Stimulated activated CD8-positive, alpha-beta memory T cell treated with anti-CD3 and anti-CD28 coated beads, Interleukin-12 subunit alpha, Interleukin-12 subunit beta, amount 100 ng/mL, for 4 hours (primary cell): ENCODE results near the gene HIVEP3.

Experiments used
- DNase-seq: peaks from one replicate; pipeline ENCODE4 v3.0.0-alpha.2; 2020; ENCODE audit warnings: low read depth

HIVEP3 gene

DNA sequence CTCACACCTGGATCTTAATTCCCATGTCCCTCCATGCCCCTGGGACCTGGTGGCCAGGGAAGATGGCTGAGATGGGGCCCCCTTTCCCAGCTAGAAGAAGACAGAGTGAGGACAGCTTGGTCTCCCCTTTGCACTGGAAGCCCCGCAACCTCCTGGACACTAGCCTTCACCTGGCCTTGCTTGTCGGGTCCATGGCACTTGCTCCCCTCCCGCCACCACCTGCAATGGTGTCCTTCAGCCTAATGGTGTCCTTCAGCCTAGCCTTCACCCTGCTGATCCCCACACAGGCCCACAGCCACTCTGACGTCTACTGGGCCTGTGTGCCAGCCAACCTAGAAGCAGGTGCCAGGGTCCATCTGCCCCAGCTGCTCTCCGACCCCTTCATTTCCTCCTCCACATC, 388.3 kb downstream of the HIVEP3 start:
- DNase-seq: no peak

DNA sequence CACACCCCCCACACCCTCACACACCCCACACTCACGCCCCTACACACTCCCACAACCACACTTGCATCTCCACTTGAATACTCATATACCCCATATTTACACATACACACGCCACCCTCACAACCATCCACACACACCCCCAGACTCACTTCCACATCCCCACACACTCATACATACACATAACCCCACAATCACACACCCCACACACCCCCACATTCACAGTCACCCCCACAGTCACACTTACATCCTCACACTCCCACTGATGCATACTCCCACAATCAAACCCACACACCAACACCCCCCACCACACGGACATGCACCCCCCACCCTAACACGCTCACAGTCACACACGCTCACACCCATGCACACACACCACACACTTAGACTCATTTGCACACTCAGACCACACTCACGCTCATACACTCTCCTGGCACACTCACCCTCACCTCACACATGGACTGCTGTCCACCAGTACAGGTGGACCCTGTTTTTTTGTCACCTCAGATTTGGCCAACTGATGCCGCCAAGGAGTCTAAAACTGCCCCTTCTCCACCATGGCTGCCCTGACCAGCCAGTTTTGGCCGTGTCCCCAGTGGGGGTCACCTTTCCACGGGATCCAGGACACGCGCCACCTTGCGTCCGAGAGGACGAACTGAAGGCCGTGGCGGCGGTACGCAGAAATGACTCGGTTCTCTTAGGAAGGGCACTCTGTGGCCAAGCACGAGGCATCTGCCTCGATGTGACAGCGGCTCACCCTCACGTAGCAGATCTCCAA, 388.9 kb downstream of the HIVEP3 start:
- DNase-seq: no peak

DNA sequence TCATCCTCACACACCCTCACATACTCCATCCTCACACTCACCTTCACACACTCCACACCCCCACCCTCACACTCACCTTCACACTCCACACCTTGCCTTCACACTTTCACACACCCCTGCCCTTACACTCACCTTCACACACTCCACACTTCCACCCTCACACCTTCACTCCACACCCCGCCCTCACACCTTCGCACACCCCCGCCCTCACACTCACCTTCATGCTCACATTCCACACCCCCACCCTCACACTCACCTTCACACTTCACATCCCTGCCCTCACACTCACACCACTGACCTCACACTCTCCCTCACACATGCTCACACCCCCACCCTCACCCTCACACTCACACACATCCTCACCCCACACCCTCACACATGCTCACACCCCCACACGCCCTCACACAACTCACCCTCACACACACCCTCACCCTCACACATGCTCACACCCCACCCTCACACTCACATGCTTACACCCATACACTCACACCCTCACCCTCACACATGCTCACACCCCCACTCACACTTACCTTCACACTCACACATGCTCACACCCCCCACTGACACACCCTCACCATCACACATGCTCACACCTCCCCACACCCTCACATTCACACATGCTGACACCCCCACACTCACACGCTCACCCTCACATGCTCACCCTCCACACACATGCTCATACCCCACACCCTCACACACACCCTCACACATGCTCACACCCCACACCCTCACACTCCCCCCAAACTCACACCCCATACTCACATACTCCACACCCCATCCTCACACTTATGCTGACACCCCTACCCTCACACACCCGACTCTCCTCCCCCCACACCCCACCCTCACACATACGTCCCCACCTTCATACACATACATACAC, 389.8 kb downstream of the HIVEP3 start:
- no peak for DNase-seq

DNA sequence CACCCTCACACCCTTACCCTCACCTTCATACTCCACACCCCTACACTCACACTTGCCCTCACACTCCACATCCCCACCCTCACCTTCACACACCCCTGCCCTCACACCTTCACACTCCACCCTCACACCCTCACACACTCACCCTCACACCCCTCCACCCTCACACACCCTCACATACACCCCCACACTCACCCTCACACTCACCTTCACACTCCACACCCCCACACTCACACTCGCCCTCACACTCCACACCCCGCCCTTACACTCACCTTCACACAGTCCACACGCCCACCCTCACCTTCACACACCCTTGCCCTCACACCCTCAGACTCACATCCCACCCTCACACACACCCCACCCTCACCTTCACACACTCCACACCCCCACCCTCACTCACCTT, 390.6 kb downstream of the HIVEP3 start:
- no peak for DNase-seq

DNA sequence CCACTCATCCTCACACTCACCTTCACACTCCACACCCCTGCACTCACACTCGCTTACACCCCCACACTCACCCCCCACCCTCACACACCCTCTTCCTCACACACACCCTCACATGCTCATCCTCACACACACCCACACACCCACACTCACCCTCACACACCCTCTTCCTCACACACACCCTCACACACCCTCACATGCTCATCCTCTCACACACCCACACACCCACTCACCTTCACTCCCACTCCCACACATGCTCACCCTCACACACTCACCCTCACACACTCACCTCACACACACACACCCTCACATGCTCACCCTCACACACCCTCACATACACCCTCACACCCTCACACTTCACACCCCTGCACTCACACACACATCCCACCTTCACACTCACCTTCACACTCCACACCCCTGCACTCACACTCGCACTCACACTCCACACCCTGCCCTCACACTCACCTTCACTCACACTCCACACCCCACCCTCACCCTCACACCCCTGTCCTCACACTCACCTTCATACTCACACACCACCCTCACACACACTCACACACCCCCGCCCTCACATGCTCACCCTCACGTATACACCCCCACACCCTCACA, 391.7 kb downstream of the HIVEP3 start:
- no peak for DNase-seq

DNA sequence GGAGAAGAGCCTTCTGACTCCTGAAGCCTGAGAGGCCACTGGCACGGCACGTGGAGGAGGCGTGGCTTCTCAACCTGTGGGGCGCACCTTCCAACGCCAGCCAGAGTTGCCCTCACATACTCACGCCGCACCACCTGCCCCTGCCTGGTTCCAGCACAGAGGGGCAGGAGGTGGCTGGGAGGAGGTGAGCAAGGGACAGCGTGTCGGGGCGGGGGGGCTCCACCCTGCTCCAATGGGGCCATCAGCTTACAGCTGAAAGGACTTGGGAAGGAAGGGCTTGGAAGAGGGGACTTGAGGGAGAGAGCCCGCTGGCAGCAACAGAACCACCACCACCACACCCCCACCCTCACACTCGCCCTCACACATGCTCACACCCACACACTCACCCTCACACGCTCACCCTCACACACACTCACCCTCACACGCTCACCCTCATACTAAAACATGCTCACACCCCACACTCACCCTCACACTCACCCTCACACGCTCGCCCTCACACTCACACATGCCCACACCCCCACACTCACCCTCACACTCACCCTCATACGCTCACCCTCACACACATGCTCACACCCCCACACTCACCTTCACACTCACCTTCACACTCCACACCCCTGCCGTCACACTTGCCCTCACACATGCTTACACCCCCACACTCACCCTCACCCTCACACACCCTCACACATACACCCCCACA, 392.7 kb downstream of the HIVEP3 start:
- DNase-seq: no peak

DNA sequence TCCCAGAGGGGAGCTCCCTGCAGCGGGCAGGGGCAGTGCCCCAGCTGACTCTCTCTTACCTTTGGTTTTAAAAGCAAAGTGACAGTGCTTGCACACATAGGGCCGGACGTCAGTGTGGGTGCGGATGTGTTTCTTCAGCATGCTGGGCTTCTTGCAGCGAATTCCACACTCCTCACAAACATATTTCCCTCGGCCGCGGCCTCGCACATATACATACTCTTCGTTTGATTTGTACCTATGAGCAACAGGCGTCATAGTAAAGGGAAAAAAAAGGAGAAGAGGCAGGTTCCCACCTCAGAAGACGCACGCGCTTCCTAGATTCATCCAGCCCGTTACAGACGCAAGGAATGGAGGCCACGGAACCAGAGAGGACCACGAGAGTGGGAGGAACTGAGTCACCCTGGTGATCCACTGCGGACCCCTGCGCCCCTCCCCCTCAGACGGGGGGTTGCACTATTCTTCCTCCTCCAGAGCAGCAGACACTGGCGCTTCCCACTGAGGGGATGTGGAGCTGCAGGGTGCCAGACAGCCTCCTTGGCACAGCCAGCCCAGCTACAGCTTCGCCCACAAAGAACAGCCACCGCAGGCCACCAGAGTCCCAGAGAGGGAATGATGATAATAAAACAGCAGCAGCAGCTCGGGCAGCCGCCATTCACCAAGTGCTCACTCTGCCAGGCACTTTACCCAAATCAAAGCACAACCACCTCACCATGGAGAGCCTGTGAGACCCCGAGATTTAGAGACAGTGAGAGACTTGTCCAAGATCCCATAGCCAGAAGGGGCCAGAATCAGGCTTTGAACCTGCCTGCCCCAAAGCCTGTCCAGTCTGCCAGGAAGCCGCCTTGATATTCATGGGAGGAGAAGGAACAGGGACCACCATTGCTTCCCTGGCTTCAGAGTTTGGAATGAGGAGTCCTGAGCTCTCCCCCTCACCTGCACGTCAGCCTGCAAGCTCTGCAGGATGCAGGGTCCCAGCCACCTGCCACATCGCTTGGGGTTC, 393.7 kb downstream of the HIVEP3 start:
- DNase-seq: no peak

DNA sequence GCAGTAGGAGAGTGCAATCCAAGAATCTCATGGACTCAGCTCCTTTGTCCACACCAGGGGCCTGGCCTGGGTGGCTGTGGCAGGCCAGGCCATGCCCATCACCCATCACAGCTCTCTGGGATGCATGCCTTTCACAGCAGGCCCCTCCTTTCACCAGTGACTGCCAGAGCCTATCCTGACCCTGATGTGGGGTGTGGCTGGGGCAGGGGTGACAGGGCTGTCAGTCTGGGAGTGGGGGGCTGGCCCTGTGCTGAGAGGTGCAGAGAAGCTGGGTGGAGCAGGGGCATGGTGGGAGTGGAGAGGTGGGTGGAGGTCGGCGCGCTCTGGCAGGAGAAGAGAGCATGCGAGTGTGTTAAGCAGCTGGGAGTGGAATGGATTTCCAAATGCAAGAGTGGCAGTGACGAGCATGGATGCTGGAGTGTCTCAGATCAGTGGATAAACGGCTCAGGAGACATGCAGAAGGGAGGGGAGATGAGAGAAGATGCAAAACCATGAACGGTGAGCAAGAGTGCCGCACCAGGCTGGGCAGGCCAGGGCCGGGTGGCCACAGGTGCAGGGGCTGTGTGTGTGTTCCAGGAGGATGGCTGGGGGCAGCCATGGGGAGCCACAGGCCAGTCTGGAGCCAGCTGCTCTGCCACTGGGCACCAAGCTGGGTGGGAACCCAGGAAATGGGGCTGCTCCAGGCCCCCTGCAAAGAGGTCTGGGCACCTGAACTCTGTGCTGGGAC, 394.6 kb downstream of the HIVEP3 start:
- no peak for DNase-seq

DNA sequence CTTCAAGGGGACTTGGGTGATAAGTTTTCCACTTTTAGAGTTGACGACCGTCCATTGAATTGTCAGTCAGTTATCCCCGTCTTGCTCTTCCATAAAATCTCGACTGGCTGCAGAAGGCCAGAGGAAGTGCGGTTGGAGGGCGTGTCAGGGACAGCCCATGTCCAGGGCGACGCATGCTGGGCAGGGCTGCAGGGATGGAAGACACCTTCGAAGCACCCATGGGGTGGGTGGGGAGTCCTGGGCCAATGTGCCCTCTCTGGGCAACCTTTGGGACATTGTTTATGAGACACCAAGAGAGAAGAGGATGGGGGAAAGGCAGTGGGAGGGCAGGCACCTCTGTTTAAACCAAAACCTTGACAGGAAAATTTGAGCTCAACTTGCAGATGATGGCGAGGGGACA, 395.7 kb downstream of the HIVEP3 start:
- no peak for DNase-seq

DNA sequence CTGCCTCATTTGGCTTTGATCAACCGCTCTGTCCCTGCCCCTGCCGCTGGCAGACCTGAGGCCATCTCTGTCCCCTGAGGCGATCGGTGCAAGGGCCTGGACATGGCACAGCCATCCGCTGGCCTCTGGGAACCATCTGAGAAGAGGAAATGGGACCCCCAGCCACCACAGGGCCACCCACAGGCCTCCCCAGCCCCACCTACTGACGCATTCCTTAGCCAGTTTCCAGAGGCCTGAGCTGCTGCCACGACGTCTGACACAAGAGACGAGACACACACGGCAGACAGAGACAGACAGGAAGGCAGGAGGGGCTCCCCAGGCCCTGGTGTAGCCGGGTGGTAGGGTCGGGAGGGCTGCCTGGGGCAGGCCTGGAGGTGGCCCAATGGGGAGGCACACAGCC, 397.0 kb downstream of the HIVEP3 start:
- no peak for DNase-seq

DNA sequence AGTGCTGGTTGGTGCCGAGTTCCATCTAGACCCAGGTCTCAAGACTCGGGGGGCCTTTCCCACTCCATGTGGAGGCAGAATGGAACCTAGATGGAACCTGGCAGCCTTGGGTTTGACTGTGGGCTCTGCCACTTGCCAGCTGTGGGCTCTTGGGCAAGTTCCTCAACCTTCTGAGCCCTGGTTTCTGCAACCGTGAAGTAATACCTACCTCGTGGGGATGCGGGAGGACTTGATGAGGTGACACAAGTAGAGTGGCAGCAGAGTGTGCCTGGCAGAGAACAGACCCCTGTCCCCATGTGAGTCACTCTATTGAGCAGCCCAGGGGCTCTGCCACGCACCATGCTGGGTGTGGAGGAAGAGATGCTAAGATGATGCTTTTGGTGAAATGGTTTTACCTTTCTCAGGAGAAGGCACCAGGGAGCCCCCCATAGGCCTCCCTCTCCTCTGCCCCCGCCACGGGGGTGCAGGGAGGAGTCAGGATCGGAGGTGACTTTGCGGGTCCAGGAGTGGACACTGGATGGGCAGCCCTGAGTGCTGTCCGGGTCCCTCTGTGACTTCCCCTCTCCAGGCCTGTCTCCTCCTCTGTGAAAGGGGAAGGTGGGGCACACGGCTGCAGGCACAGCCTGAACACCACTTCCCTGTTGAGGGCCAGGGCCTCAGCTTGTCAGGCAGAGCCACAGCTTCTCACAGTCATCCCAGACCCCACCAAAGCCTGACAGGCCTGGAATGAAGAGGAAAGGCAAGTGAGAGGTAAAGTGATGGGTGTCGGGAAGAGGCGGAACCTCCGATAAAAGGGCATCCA, 397.6 kb downstream of the HIVEP3 start:
- DNase-seq: no peak

DNA sequence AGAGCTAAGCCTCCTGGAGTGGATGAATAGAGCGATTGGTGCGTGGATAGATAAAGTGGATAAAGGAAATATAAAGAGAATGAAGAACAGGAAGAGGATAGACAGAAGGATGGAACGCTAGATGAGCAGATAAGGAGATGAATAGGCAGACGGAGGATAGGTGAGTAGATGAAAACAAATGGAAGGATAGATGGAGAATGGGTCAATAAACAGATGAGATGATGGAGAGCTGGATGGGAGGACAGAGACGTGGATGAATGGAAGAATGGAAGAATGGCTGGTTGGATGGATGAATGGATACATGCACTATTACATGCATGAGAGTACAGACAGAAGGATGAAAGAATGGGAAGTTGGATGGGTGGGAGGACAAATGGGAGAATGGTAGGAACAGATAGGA, 399.1 kb downstream of the HIVEP3 start:
- DNase-seq: no peak

DNA sequence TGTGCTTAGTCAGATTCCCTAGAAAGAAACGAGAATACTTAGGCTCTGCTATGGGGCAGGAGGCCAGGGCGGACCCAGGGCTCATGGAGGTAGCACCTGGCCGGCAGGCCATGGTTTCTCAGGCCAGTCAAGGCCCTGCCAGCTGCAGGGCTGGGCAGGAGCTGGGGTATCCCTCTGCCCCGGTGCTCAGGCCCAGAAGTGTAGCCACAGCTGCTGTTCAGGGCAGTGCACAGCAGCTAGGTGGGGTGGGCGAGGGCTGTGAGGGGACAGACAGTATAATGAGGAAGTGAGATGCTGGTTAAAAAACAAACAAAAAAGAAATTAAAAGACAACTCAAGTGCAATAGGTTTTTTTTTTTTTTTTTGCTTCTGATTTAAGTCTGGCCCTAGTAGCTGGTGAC, 400.3 kb downstream of the HIVEP3 start:
- DNase-seq: no peak

DNA sequence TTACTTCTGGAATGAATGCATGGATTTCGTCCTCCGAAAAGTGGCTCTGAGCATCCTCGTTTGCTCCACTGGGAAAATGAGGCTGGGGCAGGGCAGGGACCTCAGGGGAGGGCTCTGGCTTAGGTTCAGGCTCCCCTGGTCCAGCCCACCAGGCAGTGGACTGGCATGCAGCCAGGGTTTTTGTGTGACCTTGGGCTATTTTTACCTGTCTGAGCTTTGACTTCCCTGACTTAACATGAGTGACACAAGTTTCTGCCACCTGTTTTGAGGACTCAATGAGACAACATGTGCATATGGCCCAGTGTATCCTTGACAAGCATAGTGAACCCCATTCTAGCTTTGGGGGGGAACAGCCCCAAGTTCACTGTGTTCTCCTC, 401.7 kb downstream of the HIVEP3 start:
- no peak for DNase-seq

DNA sequence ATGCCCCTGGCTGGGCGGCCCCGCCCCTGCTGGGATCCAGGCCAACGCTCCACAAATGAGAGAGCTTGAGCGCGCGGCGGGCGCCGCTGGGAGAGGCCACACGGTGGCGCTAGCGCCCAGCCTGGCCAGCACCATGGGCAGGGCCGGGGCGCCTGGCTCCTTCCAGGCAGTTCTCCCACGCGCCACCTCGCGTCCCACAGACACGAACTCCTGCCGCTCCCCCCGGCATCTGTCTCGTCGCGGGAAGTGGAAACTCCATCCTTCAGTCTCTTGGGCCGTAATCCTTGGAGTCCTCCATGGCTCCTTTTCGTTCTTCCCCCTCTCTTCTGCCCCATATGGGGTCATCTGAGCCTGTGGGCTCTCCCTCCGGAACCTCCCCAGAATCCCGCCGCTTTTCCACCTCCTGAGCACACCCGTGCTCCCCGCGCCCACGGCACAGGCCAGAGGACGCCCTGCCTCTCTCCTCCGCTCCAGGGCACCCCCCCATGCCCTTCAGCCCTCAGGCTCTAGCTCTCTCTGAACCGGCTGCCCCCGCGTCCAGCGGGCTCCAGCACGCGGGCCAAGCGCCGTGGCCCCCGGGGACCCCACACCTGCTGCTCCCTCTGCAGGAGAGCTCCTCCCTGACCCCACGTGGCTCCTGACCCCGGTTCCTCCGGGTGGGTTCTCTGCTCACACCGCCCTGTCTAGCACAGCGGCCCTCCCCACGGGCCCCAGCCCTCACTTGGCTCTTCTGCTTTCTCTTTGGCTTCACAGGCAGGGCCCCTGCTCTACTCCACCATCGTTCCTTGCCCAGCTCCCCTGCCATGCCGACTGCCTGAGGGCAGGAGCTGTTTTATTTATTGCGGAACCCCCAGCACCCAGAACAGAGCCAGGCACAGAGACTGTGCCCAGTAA, 402.3 kb downstream of the HIVEP3 start:
- peak; percentile 51 for DNase-seq

DNA sequence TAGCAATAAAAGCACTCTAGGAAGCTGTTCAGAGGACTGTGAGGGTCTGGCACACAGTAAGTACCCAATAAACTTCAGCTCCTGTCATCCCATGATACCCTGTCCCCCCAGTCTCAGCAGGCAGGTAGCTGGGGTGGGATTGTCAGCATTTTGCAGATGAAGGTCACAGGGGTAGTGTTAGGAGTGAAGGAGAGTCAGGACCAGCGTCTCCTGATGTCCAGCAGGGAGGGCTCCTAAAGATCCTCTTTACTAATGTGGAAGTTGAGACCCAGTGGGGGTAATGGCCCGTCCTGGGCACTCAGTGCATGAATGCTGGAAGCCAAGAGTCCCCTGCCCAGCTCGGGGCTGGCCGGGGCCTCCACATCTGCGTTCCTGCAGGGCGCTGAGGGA, 402.9 kb downstream of the HIVEP3 start:
- DNase-seq: no peak

DNA sequence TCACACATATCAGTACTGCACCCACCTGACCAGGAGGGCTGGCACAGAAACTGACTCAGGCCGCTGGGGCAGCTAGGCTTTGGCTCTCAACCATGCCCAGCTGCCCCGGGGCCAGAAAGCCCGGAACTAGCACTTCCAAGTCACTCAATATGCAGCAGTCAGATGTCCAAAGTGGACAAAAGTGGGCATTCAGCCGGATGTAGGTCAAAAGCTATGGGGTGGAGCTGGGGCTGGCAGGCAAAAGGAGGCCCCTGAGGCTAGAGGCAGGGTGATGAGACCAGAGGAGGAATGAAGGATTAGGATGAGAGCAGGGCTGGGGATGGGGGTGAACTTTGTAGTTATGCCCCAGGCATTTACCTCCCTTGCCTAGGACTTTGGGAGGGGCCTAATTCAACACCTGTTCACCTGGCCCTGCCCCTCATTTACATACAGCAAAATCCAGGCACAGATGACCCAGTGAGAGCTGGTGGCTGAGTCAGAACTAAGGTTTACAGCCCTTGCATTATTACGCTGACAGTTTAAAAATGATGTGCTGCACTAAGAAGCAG, 403.5 kb downstream of the HIVEP3 start:
- DNase-seq: no peak

DNA sequence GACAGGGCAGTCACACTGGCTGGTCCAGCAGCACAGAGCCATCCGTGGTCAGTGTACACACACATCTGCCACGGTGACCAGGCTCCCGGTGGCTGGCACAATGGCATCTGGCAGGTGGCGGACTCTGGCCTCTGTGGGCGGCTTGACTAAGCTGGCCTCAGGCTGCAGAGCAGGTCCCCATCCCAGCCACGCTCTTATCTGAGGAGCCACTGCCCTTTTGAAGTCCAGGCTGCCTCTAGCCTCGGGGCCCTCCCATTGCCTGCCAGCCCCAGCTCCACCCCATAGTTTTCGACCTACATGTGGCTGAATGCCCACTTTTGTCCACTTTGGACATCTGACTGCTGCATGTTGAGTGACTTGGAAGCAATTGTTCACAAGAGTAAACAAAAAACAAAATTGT, 404.3 kb downstream of the HIVEP3 start:
- no peak for DNase-seq
